NCI-H345 (cell line): ENCODE results near the gene COL18A1.

Experiments
- DNase-seq: peaks from one replicate; lab custom pipeline; 2025; lab: John Stamatoyannopoulos, UW

COL18A1 gene

GRCh38 chr21:45546636-45547544, 141.9 kb downstream of the COL18A1 start:
- DNase-seq = no peak

- DNase-seq = no peak
Measured at GRCh38 chr21:45547545-45547900, 142.6 kb downstream of the COL18A1 start.

- DNase-seq = no peak
Measured at GRCh38 chr21:45548711-45549491, 143.9 kb downstream of the COL18A1 start.

DNA sequence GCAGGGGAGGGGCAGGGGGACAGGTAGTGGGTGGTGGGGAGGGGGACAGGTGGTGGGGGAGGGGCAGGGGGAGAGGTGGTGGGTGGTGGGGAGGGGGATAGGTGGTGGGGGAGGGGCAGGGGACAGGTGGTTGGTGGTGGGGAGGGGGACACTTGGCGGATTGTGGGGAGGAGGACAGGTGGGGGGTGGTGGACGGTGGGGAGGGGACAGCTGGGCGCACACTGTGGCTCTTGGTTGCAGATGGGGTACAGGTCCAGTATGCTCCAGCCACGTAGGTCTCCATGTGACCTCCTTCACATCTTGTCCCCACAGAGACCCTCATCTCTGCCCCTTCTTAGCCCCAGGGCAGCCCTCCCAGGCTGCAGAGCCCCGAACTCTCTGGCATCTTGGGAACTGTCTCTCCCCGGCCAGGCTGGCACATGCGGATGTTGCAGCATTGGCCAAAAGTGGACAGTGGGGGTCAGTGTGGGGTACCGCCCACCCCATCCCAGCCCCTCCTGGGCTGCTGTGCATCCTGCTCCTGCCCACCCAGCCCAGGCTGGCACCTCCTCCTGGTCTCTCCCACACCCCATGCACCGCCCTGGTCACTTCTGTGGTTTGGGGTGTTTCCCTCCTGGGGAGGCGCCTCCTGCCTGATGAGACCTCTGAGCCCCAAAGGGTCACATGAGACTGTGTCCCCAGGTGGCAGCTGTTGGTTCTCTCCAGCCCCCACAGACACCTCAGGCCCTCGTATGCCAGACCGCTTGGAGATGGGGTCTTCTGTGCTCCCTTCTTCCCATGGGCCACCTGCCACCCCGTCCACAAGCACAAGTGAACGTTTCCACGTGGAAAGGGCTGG, 144.9 kb downstream of the COL18A1 start:
- no peak for DNase-seq

GRCh38 chr21:45550522-45551210, 145.7 kb downstream of the COL18A1 start:
- DNase-seq = no peak

- DNase-seq = no peak
Measured at GRCh38 chr21:45551316-45551715, 146.4 kb downstream of the COL18A1 start.

DNA sequence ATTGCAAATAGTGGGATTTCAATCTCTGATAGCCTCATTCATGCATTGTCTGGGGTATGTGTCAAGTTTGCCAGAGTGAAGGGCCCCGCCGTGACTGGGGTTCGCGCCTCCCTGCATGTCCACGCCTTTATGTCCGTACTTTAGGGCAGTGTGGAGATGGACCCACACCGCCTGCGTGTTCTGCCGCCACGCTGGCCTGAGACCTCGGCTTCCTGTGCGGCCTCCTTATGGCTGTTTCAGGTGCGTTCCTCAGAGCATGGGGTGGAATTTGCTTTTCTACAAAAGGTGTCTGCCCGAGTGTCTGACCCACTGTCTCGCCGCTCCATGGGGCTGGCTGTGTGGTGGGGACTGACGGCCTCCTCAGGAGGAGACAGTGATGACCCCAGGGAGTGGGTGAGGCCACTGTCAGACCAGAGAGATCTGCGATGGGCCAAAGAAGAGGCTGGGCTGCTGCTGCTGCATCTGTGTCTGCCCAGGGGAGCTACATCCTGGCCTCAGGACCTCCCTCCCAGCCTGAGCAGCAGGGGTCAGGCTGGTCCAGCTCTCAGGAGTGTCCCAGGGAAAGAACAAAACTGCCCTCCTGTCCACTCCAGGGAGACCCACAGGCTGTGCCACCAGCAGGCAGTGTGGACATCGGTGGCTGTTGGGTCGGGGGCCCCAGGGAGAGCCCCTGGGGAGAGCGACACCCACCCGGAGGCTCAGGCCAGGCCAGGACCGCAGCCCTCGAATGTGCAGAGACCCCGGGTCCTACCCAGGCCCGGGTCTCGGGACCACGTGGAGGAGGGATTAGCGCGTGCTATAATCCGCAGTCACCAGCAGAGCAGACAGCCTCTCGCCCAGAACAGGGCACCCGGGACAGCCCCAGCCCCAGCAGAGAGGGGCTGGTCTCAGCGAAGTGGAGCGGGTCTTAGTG, 147.1 kb downstream of the COL18A1 start:
- DNase-seq = no peak

DNA sequence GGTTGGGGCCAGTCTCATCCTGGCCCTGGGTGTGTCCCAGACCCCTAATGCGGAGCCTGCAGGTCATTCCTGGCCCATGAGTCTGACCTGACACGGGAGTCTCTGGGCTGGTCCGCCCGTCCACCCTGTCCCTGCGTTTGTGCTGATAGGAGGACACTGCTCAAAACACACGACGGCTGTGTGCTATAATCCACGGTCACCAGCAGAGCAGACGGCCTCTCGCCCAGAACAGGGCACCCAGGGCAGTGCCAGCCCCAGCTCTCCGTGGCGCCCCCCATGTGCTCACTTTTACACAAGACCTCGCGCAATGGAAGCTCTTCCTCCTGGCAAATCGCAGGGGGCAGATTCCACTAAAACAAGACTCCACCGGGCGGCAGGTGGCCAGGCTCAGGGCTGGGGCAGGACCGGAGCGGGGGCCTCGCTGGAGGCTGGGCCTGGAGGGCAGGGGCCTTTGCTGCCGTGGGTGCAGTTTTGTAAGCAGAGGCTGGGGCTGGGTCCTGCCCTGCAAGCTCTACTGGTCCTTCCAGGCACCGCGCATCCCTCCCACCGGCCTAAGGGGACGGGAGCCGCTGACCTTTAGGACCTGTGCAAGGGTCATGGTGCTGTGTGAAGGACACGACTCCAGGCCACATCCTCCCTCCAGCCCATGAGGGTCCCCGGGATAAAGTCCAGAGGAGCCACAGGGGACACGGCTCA, 147.9 kb downstream of the COL18A1 start:
- no peak for DNase-seq

GRCh38 chr21:45554477-45555175, 149.7 kb downstream of the COL18A1 start:
- DNase-seq = peak; percentile 69

DNA sequence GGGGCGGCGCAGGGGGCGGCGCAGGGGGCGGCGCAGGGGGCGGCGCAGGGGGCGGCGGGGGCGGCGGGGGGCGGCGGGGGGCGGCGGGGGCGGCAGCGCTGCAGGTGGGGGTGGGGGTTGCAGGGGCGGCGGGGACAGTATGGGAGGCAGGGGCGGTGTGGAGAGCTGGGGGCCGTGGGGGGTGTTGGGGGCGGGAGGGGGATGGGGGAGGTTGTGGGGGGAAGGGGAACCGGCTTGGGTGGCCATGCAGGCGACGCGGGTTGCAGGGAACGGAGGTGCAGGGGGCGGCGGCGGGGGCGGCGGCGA, 150.2 kb downstream of the COL18A1 start:
- no peak for DNase-seq

- DNase-seq = peak; percentile 75
Measured at GRCh38 chr21:45555557-45556301, 150.8 kb downstream of the COL18A1 start.

DNA sequence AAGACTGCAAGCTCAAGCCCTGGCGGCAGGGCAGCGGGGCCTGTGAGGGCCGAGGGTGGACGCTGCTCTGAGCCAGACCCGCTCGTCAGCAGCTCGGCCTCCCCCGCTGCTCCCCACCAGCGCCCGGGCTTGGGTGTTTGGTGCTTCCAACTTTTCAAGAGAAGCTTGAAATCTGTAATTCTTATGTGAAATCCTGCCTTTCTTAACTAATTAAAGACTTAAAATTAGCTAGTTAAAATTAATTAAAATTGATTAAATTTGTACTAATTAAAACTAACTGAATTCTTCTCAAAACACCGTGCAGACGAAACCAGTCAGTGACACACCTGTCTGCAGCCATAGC, 151.3 kb downstream of the COL18A1 start:
- no peak for DNase-seq

DNA sequence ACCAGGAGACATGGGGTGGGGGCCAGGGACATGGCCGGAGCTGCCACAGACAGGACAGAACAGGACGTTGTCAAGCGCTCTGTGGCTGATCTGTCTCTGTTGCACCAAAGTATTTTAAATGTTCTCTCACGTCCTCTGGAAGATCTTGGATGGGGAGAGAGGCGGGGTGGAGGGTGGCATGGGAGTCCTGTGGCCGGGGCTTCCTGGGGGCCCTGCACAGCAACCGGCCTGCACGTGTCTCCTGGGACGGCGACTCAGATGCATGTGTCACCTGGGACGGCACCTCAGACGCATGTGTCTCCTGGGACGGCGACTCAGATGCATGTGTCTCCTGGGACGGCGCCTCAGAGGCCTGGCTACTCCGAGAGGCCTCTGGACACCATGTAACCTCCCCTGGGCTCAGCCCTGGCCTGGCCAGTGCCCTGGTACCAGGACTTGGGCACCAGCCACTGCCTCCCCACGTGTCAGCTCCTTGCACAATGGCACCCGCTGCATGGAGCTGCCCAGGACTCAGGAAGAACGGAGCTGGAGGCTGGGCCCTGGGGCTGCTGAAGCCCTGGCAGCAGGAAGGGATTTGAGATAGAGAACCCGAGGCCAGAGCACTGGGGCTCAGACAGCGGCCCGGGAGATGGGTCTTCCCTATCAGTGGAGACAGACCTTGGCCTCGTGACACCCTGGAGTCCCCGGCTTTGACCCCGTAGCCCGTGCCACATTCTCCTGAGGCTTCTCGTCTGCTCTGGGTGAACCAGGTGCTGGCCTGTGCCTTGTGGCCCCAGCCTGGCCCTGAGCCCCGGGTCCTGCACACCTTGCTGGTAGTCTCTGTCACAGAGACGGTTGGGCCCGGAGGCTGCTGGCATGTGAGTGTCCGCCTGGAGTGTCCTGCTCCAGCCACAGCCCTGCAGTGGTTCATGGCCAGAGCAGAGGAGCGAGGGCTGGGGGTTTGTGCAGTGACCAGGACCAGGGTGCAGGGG, 152.0 kb downstream of the COL18A1 start:
- DNase-seq = no peak

- no peak for DNase-seq
Measured at GRCh38 chr21:45557616-45558043, 152.7 kb downstream of the COL18A1 start.

DNA sequence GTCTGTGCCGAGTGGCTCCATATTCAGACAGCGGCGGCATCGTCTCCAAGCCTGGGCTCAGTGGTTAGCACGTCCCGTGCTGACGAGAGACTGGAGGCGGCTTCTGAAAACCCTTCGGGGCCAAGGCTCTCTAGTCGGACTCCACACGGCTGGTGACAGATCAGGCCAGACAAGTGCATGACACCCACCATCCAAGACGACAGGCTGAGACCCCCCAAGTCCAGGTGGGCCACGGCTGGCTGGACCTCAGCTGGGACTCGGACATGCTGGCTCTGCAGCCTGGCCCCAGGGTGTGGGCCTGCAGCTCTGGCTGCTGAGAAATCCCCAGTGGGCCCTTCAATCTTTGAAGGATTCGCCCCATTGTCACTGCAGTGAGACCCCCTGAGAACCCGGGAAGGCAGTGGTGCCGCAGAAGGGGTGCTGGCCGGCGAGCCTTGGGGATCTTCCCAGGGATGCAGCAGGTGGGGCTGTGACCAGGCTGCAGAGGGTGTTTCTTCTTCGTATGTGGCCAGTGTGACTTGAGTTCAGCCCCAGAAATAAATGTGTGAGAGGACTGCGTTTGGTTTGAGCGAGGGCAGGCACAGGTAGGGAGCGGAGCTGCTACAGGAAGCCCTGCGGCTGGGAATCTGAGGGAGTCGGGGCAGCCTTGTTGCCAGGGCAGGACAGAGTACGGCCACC, 153.2 kb downstream of the COL18A1 start:
- no peak for DNase-seq

DNA sequence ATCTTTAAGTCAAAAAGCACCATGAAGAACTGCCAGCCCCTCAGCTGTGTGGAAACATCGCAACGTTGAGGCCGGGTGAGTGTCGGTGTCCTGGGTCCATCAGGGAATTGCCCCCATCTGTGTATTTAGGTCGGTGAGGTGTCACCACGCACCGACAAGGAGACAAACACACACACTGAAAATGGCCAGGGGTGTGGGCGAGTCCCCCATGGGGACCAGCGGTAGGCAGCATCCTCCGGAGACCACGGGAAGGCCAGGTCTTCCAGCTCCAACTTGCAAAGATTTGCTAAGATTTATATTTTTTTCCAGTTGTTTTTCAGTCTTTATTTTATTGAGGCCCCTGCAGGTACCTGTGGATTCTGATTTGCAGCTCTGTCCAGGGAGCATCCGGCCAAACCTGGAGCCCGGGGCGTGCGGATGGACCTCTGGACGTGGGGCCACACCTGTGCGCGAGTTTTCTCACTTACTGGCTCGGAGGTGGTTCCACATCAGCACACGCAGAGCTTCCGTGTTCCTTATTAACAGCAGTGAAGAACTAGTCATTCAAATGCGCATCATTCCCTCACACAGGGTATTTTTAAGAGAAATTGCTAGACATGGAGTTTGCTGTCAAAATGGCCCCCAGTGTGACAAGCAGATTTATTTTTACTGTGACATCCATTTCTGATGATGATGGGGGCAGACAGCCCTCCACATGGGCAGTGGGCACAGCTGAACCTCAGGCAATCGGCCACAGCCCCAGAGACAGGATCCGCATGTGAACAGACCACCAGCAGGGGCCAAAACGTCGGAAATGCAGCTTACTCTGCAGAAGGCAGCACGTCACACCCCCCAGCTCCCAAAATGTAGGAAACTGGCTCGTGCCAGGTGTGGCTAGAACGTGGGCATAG, 154.5 kb downstream of the COL18A1 start:
- no peak for DNase-seq
